Activated CD4-positive, alpha-beta T cell treated with anti-CD3 and anti-CD28 coated beads, Interleukin-2, amount 50 U/mL, for 16 hours (primary cell): ENCODE measurements around the gene PFN2.
A peak's percentile ranks its signal among the peaks of the same experiment; 100 is the strongest.
"Not testable (repeated sequence)": the region's sequence is repeated elsewhere in the genome, so short reads cannot be mapped to it uniquely, and the experiment has no call there.

Source experiments
- DNase-seq: peaks from one replicate; pipeline ENCODE4 v3.0.0-alpha.2; 2020

PFN2 gene, protein sequence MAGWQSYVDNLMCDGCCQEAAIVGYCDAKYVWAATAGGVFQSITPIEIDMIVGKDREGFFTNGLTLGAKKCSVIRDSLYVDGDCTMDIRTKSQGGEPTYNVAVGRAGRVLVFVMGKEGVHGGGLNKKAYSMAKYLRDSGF

DNA sequence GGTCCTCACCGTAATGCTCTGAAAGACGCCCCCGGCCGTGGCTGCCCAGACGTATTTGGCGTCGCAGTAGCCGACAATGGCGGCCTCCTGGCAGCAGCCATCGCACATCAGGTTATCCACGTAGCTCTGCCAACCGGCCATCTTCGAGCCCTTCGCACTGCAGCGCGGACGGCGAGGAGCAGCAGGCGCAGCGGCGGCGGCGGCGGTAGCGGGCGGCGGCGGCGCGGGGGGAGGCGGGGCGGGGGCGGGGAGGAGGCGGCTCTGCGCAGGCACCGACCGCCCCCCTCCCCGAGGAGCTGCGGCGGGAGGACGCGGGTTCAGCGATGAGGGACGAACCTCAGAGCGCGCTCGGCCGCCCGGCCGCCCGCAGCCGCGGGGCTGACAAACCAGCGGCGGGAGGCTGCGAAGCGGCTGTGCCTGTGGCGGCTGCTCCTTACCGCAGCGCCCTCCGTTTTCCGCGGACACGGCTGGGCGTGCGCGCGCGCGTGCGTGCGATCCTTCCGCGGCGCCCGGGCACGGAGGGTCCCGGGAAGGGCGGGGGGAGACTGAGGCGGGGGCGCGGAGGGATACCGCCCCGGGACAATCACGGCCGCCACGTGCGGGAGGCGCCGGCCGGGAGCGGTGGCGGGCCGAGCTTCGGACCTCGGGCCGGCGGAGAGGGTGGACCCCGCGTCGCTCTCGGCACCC lies at the start of gene PFN2:
PFN2 (minus strand) TSS at position 180 of the 687 bp plus-strand sequence; CDS start at position 141, 39 bp downstream.
- peak; percentile 24 for DNase-seq

DNA sequence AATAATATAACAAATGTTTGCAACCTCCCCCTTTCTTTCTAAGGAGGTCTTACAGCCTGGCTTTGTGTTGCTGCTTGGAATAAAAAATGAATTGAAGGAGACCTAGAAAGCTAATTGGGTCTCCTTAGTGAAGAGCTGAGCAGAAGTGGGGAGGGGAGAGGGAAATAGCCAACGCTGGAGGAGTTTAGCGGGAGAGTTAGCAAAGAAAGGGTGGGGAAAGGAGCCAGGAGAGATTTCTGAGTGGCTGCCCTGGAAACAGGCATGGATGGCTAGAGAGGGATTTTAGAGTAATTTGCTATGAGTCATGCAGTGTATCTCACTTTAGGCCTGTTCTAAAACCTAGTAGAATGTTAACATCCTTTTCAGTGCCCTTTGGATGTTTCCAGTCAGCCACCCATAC lies 45.2 kb upstream of the PFN2 start:
- DNase-seq: no peak

DNA sequence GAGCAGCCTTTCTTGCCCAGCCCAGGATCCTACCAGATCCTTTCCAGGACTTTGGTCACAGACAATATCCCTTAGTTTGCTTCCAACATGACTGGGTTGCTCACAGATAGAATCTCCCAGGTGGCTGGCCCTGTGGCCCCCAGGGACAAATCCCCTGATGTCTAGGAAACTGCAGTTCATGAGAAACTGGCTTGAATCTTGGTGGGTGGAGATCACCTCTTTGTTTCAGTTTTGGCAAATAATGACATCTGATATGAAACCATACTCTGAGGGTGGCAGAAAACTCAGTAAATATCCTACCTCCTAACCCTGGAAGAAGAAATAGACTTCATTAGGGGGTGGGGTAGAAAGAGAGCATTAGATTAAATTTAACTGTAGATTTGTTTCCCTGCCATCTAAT lies 44.1 kb upstream of the PFN2 start:
- DNase-seq: no peak

DNA sequence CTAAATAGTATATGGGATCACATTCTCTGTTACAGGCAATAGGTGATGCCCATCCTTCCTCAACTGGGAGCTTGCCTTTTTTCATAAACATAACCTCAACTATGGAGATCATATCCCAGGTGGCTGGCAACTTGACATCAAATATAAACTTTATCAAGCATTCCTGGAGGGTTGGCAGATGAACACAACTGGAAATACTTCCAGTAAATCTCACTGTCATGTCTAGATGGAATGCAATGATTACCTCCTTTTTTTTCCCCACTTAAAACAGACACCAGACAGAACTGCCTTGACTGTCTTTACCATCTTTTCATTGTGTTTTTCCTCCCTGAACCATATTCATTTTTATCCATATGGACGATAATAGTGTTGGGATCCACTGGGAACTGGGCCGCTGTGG lies 43.1 kb upstream of the PFN2 start:
- no peak for DNase-seq

DNA sequence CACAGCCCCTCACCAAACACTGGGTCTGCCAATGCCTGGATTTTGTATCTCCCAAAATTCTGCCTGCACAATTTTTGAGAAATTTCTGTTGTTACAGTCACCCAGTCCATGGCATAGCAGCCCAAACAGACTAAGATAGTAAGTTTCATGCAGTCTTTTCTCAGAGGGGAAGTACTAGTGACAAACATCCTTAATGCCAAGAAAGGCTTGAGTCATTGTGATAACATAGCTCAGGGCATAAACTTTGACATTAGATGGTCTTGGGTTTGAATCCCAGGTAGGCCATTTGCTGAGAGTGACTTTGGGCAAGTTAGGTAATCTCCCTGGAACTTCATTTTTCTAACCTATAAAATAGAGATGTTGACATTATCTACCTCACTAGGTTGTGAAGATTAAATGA lies 36.1 kb upstream of the PFN2 start:
- DNase-seq: no peak

DNA sequence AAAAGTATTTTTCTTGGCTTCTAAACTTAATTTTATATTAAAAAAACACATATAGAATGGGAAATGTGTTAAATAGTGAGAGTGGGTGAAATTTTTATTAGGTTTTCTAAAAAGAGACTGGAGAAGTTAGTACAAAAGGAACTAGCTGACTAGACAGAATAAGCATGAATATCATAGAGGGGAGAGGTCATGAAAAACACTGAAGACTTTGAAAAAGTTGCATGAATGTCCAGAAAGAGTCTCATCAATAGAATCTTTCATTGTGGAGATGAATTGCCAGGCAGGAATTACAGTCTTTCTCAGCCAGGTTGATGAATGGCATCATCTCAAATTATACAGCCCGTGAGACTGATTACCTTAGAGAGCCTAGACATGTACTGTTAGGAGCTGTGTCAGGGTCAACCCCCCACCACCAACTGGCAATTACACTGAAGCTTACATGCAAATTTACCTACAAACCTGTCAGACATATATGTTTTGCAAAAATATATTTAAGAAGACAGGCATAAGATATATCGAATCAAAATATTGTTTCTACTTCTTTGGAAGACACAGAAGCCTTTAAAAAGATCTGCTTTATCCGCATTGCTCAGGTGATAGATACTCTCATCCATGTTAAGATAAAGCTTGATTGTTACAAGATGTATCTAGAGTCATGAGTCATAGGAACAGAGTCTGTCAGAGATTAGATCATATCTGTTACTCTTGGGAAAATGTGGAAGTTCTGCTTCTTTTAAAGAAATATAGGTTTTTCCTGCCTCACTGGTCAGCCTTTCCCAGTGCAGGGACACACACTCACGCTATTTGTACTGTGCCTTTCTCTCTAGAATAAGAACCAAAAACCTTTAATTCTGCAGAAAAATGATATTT lies 34.8 kb upstream of the PFN2 start:
- no peak for DNase-seq

DNA sequence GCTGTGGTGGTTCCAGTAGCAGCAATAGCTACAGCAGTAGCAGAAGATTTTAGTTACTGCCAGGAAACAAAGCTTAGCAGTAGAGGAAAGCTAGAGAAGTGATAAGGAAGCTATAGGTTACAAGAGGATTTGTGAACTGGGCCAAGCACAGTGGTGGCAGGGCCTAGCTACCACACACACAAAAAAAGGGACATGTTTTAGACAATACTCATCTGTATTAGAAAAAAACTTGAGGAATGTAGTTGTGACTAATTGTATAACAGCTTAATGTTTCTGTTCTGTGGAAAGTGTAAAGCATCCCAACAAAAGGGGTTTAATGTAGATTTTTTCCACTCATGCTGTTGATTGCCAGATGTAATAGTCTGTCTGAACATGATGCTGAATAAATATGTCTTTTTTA lies 29.9 kb upstream of the PFN2 start:
- DNase-seq: no peak

DNA sequence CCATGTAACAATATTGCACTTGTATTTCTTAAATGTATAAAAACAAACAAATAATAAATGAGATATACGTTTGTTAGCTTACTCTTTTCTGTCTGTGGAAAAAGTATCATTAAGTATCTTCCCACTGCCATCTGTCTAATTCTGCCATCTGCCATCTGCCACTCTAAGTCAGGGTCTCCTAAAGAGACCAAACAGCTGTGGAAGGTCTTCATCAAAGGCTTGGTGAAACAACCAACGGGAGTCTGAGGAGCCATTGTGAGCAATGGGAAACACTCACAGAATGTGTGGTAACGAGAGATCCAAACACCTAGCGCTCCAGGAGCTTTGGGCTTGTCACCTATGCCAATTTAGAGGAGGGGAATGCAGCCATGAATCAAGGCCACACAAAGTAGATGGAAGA lies 28.7 kb upstream of the PFN2 start:
- DNase-seq: no peak

DNA sequence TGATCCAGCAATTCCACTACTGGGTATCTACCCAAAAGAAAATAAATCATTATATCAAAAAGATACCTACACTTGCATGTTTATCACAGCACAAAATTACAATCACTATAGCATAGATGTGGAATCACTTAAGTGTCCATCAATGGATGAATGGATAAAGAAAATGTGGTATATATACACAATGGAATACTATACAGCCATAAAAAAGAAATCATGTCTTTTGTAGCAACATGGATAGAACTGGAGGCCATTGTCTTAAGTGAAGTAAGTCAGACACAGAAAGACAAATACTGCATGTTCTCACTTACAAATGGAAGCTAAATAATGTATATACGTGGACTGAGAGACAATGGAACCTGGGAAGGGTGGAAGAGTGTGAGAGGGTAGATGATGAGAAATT lies 28.3 kb upstream of the PFN2 start:
- no peak for DNase-seq

DNA sequence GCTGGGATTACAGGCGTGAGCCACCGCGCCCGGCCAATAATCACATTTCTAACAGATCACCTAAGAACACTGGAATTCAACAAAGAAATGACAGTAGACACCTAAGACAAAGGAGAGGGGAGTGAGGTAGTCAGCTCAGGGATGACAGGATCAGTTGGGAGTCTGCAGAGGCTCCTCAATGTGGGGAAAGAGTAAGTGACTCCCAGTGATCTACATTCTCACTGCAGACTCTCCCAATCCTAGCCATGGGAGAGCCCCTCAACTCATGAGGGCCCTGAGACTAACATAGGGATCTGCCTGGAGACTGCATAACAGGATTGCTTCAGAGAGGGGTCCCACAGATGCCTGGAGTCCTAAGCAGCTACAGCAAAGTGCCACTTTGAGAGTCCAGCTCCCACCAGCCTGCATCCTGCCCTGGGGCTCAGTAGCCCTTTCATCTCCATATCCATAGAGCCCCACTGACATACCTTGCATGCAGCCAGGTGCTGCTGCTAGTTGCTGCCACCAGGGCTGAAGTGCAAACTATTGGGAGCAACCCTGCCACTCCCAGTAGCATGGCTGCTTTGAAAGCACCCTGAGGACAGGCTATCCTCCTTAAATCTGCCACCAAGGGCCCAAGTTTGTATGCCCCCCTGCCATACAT lies 21.8 kb upstream of the PFN2 start:
- no peak for DNase-seq

DNA sequence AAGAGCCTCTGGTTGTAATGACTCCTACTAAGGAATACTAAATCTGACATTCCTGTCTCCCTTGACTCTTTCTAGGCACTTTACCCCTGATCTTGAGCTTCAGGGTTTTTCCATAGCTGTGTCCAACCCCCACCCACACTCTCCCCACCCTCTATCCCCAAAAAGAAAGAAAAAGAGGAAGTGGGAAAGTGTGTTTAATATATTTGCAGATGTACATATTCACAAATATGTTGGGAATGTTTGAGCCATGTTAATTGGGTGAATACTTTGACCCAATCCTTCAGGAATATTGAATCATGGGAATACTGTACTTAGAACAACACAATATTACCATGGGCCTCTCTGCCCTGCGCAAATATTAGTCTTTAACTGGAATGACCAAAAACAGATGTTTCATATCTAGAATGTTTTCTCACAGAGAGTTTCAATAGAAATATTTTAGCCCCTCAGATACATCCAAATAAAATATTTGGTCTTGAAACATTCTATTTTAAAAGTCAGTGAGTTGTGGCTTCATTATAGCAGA lies 19.8 kb upstream of the PFN2 start:
- DNase-seq: no peak

DNA sequence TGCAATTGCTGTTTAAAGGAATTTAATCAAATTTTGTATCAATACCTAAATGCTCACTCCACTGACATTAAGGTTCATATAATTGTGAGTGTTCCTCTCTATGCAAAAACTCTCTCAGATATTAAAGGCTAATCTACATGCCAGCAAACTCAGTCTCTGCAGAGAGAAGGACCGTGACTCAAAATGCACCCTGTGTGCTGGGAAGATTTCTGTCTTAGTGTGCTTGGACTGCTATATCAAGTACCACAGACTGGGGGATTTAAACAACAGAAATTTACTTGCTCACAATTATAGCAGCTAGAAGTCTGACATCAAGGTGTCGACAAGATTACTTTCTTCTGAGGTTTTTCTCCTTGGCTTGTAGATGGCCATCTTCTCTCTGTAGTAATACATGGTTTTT lies 18.6 kb upstream of the PFN2 start:
- no peak for DNase-seq

DNA sequence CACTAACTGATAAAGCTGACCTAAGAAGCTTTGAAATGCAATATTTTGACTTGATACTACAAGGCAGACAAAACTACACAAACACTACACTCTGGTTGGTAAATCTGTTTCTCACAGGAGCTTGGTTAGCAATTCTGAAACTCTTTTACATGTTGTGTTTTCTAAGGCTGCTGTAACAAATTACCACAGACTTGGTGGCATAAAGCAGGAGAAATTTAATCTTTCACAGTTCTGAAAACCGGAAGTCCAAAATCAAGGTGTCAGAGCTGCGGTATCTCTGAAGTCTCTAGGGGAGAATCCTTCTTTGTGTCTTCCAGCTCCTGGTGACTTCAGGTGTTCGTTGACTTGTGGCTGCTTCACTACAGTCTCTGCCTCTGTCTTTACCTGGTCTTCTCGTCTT lies 12.9 kb upstream of the PFN2 start:
- no peak for DNase-seq

DNA sequence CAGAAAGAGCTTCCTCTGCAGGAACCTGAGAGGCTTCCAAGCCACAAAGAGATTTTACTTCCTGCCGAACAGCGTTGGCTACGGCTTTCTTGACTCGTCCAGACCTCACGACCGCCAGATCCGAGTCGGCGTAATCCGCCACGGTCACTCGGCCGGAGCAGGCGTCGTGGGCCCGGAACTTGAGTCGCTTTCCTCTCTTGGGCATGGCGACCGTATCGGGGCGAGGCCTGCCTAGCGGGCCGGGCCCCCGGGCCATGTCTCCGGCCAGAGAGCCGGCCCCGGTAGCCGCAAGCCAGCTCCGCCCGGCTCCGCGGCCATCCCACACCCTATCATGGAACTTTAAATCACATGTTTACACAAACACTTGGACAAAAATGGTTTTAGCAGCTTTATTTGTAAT lies 12.4 kb upstream of the PFN2 start:
- not testable (repeated sequence) for DNase-seq

DNA sequence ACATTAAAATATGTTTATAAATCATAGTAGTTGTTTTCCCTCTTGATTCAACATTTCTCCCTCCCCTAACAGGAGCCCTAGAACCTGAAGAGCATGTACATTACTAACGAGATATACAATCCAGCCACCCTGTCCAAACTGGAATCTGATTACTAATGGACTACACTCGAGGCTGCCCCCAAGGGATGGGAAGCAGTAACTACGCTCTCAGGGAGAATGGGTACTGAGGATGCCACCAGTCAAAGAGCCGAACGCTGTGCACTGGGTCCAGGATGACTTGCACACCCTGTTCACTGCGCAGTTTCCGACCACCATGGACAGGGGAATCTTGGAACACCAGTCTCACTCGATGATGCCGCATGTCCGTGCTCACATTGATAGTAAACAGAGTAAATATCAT lies 11.3 kb upstream of the PFN2 start:
- DNase-seq: not testable (repeated sequence)

DNA sequence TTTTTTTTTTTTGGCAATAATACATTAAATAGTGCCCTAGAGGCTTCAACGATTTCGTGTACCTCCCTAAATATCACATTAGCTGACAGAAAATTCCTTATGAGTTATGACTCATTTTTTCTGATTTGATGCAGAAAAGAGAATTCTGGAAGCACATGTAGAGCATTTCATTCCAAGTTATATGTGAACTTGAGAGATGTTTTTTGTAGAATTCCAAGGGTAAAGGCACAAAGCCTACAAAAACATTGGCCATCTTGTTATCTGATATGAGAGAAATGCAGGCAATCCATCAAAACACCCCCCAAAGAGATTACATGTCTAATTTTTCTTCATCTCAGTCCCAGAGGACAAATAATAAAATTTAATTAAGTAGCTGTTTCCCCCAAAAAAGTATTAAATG lies 6.7 kb upstream of the PFN2 start:
- no peak for DNase-seq

DNA sequence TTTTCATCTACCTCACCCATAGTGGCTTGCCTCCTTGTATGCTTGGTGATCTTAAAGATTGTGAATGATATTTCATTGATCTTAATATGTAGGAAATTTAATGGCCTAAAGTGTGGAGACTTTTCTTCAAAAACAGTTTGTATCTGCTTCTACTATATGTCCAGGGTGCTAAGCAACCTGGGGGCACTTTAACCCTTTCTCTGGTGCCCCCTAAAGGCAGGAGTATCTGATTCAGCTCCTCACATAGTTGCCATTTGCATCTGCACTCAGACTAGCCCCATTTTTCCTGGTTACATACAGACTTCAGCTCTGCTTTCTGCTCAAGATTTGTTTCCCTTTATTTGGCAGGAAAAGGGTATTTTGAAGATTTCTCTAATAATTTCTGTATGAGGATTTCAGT lies 5.2 kb upstream of the PFN2 start:
- DNase-seq: peak; percentile 27

DNA sequence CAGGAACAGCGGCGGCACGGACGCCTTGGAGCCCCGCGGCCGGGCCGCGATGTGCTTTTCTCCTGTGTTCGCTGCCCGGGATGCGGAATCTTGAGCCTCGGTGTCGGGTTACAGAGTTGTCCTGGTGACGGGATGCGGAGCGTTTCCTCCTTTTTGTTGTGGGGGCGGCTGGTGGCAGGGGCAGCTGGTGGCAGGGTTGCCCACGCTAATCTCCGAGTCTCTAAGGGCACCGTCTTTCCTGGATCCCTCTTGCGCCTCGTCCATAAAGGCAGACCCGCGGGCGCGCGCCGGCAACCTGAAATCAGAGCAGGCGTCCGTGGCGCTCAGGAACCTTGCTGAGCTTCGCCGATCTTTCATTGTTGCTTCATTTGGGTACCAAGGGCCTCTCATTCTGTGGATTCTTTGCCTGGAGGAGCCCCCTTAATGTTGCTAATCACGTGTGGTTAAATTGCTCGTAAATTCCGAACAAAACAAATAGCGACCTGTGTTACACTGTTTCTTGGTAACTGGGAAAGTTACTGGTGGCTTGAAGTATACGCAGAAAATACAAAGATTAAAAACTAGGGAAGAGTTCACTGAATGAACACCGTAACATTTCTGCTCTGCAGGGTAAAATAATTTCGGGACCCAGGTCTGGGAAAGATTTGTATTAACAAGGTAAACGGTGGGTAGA lies 844 bp upstream of the PFN2 start:
- DNase-seq: peak; percentile 14

DNA sequence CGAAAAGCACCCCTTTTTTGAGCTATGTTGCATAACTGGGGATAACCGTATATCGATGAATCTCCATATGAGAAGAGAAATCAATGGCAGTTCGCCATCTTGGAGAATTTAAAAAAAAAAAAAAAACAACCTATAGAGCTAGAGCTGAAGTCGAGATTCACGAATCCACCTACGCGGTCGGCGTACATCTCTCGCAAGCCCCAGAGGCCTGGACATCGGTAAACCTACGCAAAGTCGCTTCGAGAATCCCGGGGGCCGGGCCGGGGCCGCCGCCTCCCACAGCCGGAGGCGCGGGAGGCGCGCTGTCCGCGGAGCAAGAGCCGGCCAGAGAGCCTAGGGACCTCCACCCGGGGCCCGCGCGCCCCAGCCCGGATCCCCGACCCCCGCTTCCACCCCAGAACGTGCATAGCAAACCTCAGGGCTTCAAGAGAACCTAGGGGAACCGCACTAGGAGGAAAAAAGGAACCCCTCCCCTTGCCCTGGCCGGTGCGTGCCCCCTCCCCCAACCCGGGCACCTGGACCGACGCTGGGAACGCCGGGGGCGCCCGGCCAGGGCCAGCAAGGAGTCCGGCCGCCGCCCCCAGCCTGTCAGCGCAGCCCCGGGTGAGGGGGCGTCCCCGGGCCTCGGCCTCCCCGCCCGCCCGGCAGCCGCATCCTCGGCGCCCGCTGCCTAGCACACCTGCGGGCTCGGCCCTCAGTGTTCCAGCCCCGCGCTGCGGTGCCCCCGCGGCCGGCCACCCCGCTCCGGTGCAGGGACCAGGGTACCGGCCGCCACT lies 567 bp downstream of the PFN2 start:
- peak; percentile 56 for DNase-seq

DNA sequence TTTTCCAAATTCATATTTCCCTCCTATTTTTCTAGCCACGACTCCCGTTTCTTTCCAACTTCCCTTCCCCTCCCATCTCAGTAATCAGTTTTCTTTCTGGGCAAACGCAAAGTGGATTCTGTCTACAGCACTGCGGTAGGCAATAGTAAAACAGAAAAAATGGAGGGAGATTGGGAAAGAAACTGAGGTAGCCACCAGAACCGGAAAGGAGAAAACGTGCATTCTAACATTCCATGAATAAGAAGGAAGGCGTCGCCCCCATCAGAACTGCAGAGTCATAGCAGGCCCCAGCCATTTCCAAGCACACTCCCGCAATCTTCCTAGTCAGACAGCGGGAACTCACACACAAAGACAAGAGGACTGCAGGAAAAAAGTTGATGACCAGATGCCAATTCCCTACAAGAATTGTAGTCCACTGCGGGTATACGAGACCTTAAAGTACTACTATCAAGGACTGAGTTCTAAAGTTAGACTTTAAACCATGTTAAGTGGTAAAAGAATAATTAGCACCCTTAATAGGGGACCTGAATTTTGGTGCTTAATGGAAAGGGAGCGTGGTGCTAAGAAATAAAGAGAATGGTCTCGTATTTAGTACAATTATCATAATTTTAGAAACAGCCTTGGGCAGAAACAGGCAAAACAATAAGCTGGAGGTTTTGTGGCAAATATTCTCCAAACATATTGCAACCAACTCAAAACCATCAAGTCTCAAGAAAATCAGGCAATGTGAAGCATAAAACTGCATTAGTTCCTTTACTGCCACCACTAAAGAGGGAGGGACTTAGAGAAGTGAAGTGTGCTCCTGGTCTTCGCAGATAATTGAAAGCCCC lies 1.4 kb downstream of the PFN2 start:
- no peak for DNase-seq

DNA sequence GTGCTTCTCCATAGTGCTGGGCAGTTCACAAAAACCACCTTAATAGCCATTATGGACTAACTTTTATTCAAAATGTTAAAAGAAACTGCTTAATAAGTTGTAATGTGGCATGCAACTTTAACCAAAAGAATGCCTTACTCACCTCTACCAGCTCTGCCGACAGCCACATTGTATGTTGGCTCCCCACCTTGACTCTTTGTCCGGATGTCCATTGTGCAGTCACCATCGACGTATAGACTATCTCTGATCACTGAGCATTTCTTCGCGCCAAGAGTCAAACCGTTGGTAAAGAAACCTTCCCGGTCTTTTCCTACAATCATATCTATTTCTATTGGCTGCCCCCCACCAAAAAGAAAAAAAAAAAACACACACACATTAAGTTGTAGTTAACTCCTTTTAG lies 2.5 kb downstream of the PFN2 start:
- DNase-seq: no peak
